ENCODE measurements around the gene OR52E6. TPM values are rescaled to one million over a fixed set of nuclear protein-coding genes. Genes with fewer than 3 reads are reported as not detected.

Gene OR52E6
- total RNA-seq, 1 experiment from 2014 or later: not detected

GRCh38 chr11:5808500-5809121, 33.1 kb downstream of the OR52E6 start, which contains the start of gene OR52N2:
Gene OR52N2, plus strand, starts transcription at chr11:5808924. Its CDS starts 11,412 bp downstream, at chr11:5820336.
- Histone ChIP-seq H3K9me3 (ENCODE audit: control insufficient read depth in 1 of 2, insufficient read depth in 1 of 2, low read depth in 1 of 2, low read length in 2 of 2) (no peaks in the 10 kb centered on the region), H3K4me3 (replicated peaks in 1 of 2; ENCODE audit: low read depth in 1 of 2, low read length in 2 of 2) (peak within 1 kb of the TSS in 1 of 2 experiments; percentile 11; a peak in 2 of 4 replicates), H3K9ac (ENCODE audit: low read length) (no peak within 1 kb of the TSS), H2AFZ (ENCODE audit: low read depth, low read length, poor library complexity, severe bottlenecking) (peak within 1 kb of the TSS; percentile 17), H3K4me1 (ENCODE audit: control insufficient read depth in 1 of 2, insufficient read depth in 2 of 2, low read length in 2 of 2) (peaks cover 0 to 4% of the 10 kb centered on the region in 2 experiments; a peak in 1 of 4 replicates), H3K4me2 (ENCODE audit: low read length) (peak within 1 kb of the TSS; percentile 53), H4K20me1 (ENCODE audit: insufficient read depth) (no peaks in the 10 kb centered on the region; the same call in 1 of the 2 replicates), H3K27me3 (ENCODE audit: insufficient read depth, low read length) (peaks cover 61% of the 10 kb centered on the region), H3K79me2 (ENCODE audit: insufficient read depth, low read length) (no peaks in the 10 kb centered on the region), H3K9me2 (ENCODE audit: insufficient read depth) (no peaks in the 10 kb centered on the region), H3K27ac (ENCODE audit: low read depth, low read length) (no peak within 1 kb of the TSS), H3K36me3 (ENCODE audit: control insufficient read depth in 1 of 2, insufficient read depth in 2 of 2, low read length in 2 of 2) (no peaks in the 10 kb centered on the region)
- RAD21 ChIA-PET (ENCODE audit: low non-redundant PET in 1 of 2, low total read pairs in 2 of 2, uncharacterized antibody in 2 of 2, unreplicated experiment in 2 of 2): no interaction called here
- ATAC-seq (peak; percentile 97), DNase-seq (ENCODE audit: low read depth, low spot score) (peak; percentile 61)
- CTCF ChIA-PET: interaction anchor here (2.3 kb wide), 1 partner anchor 83 kb away, joined by 8 read pairs; no protein-coding TSS in a partner anchor
- TF ChIP-seq EGR1 (IDR thresholded peaks at IDR 0.05; ENCODE audit: low read depth): no peak
- peak; percentile 70 to 85 (median 85) for TF ChIP-seq CTCF (IDR thresholded peaks at IDR 0.05 in 2 of 3, conservative IDR thresholded peaks at IDR 0.05 in 1 of 3; ENCODE audit: borderline replicate concordance in 1 of 3, insufficient read depth in 1 of 3, low read depth in 2 of 3, low read length in 2 of 3)
- TF ChIP-seq RAD21 (IDR thresholded peaks at IDR 0.05; ENCODE audit: low read depth): peak; percentile 88
- no peak for TF ChIP-seq ATF3 (IDR thresholded peaks at IDR 0.05)
- TF ChIP-seq SIN3A (IDR thresholded peaks at IDR 0.05; ENCODE audit: low read depth): no peak
- TF ChIP-seq EZH2phosphoT487 (IDR thresholded peaks at IDR 0.05; ENCODE audit: borderline replicate concordance): 0 out of 2 replicates have a peak, but pooled peaks have one; percentile 76
- TF ChIP-seq FOSL1 (IDR thresholded peaks at IDR 0.05; ENCODE audit: low read depth): no peak
- TF ChIP-seq ELF1 (IDR thresholded peaks at IDR 0.05; ENCODE audit: borderline replicate concordance, low read depth): no peak
- TF ChIP-seq POLR2A (IDR thresholded peaks at IDR 0.05; ENCODE audit: borderline replicate concordance, extremely low read depth, insufficient read depth, insufficient read length): no peak
- POLR2A ChIA-PET: no interaction called here
- BruUV-seq (replicated peaks): no TSS peak
- intact Hi-C loops (cut with micrococcal nuclease): loop anchor here (1.0 to 5.0 kb wide), 8 partner anchors 208 to 1626 kb away; partner anchors contain the start of gene OR51D1

Data from HCT116 (cell line).